GM18951 (cell line): ENCODE measurements around the gene PRKCQ.

ENCODE experiments used
- POLR2A ChIP-seq: IDR thresholded peaks from 4 replicates; pipeline ENCODE4 v1.6.1; 2011; ENCODE audit warnings: mild to moderate bottlenecking; ENCODE audit not compliant: insufficient read length, insufficient read depth; ENCODE audit errors: extremely low read depth
- in situ Hi-C: fragments of 300-500 bp; cut with MboI; formaldehyde crosslinking; loops from one replicate; pipeline ENCODE4 v1.12.0; 2022; ENCODE audit warnings: low sequenced_read_pairs, mixed read lengths, inconsistent platforms; ENCODE audit not compliant: unreplicated experiment

PRKCQ gene

DNA sequence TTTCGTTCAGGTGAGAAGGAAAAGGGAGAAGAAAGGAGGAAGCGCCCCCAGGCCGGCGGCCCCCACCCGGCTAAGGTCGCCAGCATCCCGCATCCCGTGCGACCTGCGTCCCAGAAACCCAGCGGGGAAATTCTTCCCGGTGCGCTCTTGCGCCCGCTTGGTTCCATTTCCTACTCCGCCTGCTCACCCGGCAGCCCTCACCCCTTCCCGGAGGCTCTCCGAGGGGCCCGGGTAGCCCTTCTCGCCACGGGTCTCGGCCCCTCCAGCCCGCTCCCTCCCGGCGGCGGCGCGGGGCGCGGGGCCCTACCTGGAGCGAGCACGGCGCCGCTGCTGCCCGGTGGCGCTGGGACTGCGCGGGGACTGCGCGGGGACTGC lies at the start of gene PRKCQ:
Gene PRKCQ, minus strand, starts transcription at position 373 of the 375 bp plus-strand sequence. CDS start 65,141 bp downstream, outside the sequence.
- in situ Hi-C loops = no loop called here

DNA sequence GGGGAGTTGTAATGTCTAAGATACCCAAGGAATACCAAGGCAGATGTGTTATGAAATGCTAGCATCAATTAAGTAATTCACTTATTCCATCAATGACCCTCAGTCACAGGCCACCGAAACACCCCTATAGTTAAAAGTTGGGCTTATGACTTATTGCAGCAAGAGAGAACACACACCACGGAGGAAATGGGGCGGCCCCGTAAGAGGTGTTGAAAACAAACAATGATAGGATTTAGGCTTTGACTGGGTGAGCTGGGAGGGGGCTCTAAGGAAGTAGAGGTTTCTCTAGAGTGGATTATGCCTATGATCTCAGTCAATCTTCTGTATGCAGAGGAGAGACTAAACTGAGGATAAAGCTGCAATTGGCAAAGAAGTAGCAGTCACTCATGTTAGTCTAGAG lies 45.4 kb upstream of the PRKCQ start:
- in situ Hi-C loops = no loop called here
- no peak for TF ChIP-seq POLR2A

More for the DNA sequence above, at the start of gene PRKCQ:
- no peak for TF ChIP-seq POLR2A

- in situ Hi-C loops = no loop called here
- no peak for TF ChIP-seq POLR2A
Measured at GRCh38 chr10:6624392-6624791, 44.3 kb upstream of the PRKCQ start.

DNA sequence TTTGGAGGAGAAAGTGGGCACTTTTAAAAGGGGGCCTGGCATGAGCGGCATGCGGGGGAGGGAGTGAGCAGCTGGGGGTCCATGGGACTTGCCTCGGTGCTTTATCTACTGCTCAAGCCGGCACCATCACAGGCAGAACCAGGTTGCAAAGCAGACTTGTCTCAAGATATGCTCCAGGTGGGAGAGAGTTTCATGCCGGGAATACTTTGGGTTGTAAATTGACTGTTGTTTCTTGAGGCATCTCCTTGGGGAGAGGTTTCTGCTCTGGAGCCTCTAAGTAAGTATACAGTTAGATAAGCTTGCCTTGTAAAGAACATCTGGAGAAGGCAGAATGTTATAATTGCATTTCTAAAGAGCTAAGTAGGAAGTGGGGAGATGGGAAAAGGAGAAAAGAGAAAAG lies 42.8 kb upstream of the PRKCQ start:
- no peak for TF ChIP-seq POLR2A
- in situ Hi-C loops = no loop called here

- in situ Hi-C loops = no loop called here
- TF ChIP-seq POLR2A = no peak
Measured at GRCh38 chr10:6621536-6621935, 41.5 kb upstream of the PRKCQ start.

GRCh38 chr10:6619660-6620059 lies 39.6 kb upstream of the PRKCQ start:
- TF ChIP-seq POLR2A = no peak
- in situ Hi-C loops = no loop called here

DNA sequence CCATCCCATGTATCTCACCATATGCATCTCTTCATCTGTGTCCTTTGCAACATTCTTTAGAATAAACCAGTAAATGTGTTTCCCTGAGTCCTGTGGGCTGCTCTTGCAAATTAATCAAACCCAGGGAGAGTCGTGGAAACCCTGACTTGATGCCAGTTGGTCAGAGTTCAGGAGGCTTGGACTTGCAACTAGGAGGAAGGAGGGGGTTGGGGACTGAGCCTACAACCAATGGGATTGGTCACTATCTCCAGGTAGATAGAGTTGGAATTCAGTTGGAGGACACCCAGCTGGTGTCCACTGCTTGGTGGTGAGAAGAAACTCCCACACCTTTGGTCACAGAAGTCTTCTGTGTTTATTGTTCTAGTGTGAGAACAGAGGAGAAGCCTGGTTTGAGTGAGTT lies 38.3 kb upstream of the PRKCQ start:
- in situ Hi-C loops = no loop called here
- TF ChIP-seq POLR2A = no peak

DNA sequence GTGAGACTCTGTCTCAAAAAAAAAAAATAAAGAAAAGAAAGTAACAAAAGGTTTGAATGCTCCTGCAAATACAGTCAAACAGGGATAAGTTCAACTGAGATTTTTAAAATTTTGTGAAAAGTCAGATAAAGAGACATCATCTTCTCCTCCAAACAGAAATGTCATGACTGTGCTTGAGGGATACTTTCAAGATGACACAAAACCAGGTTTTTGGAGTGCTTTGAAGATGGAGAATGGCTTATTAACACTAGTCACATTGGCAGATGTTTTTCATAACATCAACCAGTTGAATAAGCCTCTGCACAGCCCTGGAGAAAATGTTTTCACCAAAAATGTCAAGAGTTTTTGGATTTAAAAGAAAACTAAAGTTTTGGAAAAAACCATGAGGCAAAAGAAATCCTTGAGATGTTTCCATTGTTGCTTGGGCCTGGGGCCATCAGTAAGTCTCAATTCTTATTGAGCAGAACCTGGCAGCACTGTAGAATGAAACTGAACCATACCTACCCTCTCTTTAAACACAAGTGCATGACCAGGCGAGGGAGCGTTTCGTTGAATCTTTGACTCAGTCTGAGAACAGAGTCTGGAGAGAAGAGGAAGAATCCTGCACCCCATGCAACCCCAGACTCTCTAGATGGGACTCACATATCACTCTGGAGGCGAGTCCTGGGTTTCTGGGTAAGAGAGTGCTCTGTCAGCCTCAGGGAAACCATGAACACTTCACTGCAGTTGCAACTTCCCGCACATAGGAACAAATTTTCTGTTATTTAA lies 37.4 kb upstream of the PRKCQ start:
- in situ Hi-C loops = no loop called here
- no peak for TF ChIP-seq POLR2A

DNA sequence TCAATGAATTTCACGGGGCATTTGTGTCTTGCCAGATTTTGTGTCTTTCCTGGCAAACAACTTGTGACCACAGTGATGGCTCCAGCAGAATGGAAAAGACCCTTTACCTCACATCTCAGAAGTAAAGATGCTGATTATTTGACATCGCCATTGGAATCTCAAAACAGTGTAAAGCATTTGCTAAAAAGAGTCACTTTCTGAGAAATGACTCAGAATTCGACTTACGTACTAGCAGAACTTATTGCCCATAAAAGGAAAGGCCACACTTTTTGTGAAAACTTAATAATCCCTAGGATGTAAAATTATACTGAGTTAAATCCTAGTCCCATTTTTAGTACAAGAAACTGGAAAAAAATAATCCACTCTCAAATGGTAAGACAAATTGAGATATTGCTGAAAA lies 35.9 kb upstream of the PRKCQ start:
- no peak for TF ChIP-seq POLR2A
- in situ Hi-C loops = no loop called here

- TF ChIP-seq POLR2A = no peak
Measured at GRCh38 chr10:6612371-6612770, 32.3 kb upstream of the PRKCQ start.

GRCh38 chr10:6610647-6611046 lies 30.6 kb upstream of the PRKCQ start:
- in situ Hi-C loops = no loop called here
- no peak for TF ChIP-seq POLR2A

More at GRCh38 chr10:6612371-6612770, 32.3 kb upstream of the PRKCQ start:
- in situ Hi-C loops = no loop called here

GRCh38 chr10:6609625-6610024 lies 29.5 kb upstream of the PRKCQ start:
- in situ Hi-C loops = no loop called here

GRCh38 chr10:6607778-6608177 lies 27.7 kb upstream of the PRKCQ start:
- no peak for TF ChIP-seq POLR2A
- in situ Hi-C loops = no loop called here

More at GRCh38 chr10:6609625-6610024, 29.5 kb upstream of the PRKCQ start:
- TF ChIP-seq POLR2A = no peak

- TF ChIP-seq POLR2A = no peak
- in situ Hi-C loops = no loop called here
Measured at GRCh38 chr10:6607182-6607581, 27.1 kb upstream of the PRKCQ start.
